Bronchial epithelial cell (primary cell): ENCODE measurements around the gene SLC39A11. TPM values are rescaled to one million over a fixed set of nuclear protein-coding genes. Genes with fewer than 3 reads are reported as not detected.

Experiments
- DNase-seq: peaks from one replicate; pipeline ENCODE4 v3.0.0-alpha.2; 2010; ENCODE audit warnings: low read depth
- FAIRE-seq: peaks from 2 replicates; lab custom pipeline; 2011; peaks lifted over from hg19 to GRCh38; lab: Jason Lieb, UNC
- H3K27me3 ChIP-seq: 2 replicates; pipeline ENCODE4 v1.5.1; 2011; ENCODE audit warnings: low read length; ENCODE audit not compliant: control insufficient read depth, insufficient read depth
- H3K36me3 ChIP-seq: 2 replicates; pipeline ENCODE4 v1.5.1; 2011; ENCODE audit warnings: low read length; ENCODE audit not compliant: control insufficient read depth, insufficient read depth
- H3K4me3 ChIP-seq: 2 replicates; pipeline ENCODE4 v1.5.1; 2011; ENCODE audit warnings: mild to moderate bottlenecking, low read depth, low read length, control low read depth
- CTCF ChIP-seq: IDR thresholded peaks from 2 replicates; pipeline ENCODE4 v1.5.1; 2011; ENCODE audit warnings: mild to moderate bottlenecking, moderate library complexity, low read length, control low read depth, inconsistent platforms; ENCODE audit not compliant: insufficient read depth, severe bottlenecking
- total RNA-seq: library from RNA; depleted of rRNA; stranded (reverse); fragments of >200 nt; gene quantifications from 2 replicates; pipeline ENCODE4 v1.2.1, GENCODE V29; 2014

Gene SLC39A11
- total RNA-seq, 1 donor from 2014 or later = 23.4 TPM

GRCh38 chr17:72615627-72615991 lies 476.9 kb downstream of the SLC39A11 start:
- DNase-seq (no peak), FAIRE-seq (no peak)
- no peak overlapping the region for H3K4me3 ChIP-seq
- no peaks in the 10 kb centered on the region for H3K36me3 ChIP-seq
- TF ChIP-seq CTCF = no peak
- no peaks in the 10 kb centered on the region for H3K27me3 ChIP-seq

GRCh38 chr17:72614871-72615626 lies 477.4 kb downstream of the SLC39A11 start:
- TF ChIP-seq CTCF = no peak
- Histone ChIP-seq H3K4me3 (no peak overlapping the region), H3K36me3 (no peaks in the 10 kb centered on the region), H3K27me3 (no peaks in the 10 kb centered on the region)
- FAIRE-seq = no peak
- DNase-seq = no peak

- no peak for TF ChIP-seq CTCF
- H3K36me3 ChIP-seq = no peaks in the 10 kb centered on the region
- no peaks in the 10 kb centered on the region for H3K27me3 ChIP-seq
- no peak for FAIRE-seq
- no peak overlapping the region for H3K4me3 ChIP-seq
- no peak for DNase-seq
Observed at GRCh38 chr17:72614476-72614870, 478.0 kb downstream of the SLC39A11 start.

GRCh38 chr17:72613806-72614292 lies 478.6 kb downstream of the SLC39A11 start:
- DNase-seq (peak; percentile 84), FAIRE-seq (no peak)
- Histone ChIP-seq H3K27me3 (no peaks in the 10 kb centered on the region), H3K4me3 (no peak overlapping the region), H3K36me3 (no peaks in the 10 kb centered on the region)
- TF ChIP-seq CTCF = no peak

- DNase-seq = no peak
- Histone ChIP-seq H3K4me3 (no peak overlapping the region), H3K36me3 (no peaks in the 10 kb centered on the region), H3K27me3 (no peaks in the 10 kb centered on the region)
- no peak for FAIRE-seq
- no peak for TF ChIP-seq CTCF
Observed at GRCh38 chr17:72613396-72613795, 479.1 kb downstream of the SLC39A11 start.

- Histone ChIP-seq H3K27me3 (no peaks in the 10 kb centered on the region), H3K36me3 (no peaks in the 10 kb centered on the region), H3K4me3 (no peak overlapping the region)
- DNase-seq (no peak), FAIRE-seq (no peak)
- no peak for TF ChIP-seq CTCF
Observed at GRCh38 chr17:72611172-72611571, 481.3 kb downstream of the SLC39A11 start.
